Eye (tissue), 1 donor: Measurements from ENCODE around the gene TSPAN31.

ENCODE experiments used
- DNase-seq: peaks from one replicate; pipeline ENCODE4 v3.0.0-alpha.2; 2015

TSPAN31 gene

GRCh38 chr12:57797933-57798332, 53.1 kb downstream of the TSPAN31 start:
- no peak for DNase-seq
